Measurements from ENCODE around the gene DNAJC18.

DNAJC18 gene

DNA sequence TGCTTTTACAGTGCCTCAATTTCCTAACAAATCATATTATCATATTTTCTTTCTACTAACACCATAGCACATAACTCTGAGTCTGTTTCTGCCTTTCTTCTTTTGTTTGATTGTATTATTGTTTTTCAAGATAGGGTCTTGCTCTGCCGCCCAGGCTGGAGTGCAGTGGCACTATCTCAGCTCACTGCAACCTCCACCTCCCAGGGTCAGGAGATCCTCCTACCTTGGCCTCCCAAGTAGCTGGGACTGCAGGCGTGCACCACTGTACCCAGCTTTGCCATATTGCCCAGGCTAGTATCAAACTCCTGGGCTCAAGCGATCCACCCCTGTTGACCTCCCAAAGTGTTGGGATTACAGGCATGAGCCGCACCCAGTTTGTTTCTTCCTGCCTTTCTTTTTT lies 78.9 kb downstream of the DNAJC18 start:
- DNase-seq = no peak

All from NCI-H510A (cell line).